Epithelial cell of proximal tubule (primary cell): ENCODE measurements around the gene MFSD1. TPM values are rescaled to one million over a fixed set of nuclear protein-coding genes. Genes with fewer than 3 reads are reported as not detected.

Source experiments
- DNase-seq: peaks from one replicate; pipeline ENCODE4 v3.0.0-alpha.2; 2011; ENCODE audit warnings: low read depth
- H3K4me3 ChIP-seq: 2 replicates; pipeline ENCODE4 v1.5.1; 2011; ENCODE audit warnings: low read depth, mild to moderate bottlenecking, low read length
- total RNA-seq: library from RNA; depleted of rRNA; stranded (reverse); fragments of >200 nt; gene quantifications from 2 replicates; pipeline ENCODE4 v1.2.3, GENCODE V29; 2015
- TF ChIP-seq, protein P1 (sequence below): conservative IDR thresholded peaks from 2 replicates; pipeline ENCODE4 v1.5.1; 2012; ENCODE audit warnings: low read depth, mild to moderate bottlenecking, low read length

The MFSD1 gene
- total RNA-seq, 1 donor from 2014 or later = 27.8 TPM

- DNase-seq = no peak
- TF ChIP-seq, protein P1, sequence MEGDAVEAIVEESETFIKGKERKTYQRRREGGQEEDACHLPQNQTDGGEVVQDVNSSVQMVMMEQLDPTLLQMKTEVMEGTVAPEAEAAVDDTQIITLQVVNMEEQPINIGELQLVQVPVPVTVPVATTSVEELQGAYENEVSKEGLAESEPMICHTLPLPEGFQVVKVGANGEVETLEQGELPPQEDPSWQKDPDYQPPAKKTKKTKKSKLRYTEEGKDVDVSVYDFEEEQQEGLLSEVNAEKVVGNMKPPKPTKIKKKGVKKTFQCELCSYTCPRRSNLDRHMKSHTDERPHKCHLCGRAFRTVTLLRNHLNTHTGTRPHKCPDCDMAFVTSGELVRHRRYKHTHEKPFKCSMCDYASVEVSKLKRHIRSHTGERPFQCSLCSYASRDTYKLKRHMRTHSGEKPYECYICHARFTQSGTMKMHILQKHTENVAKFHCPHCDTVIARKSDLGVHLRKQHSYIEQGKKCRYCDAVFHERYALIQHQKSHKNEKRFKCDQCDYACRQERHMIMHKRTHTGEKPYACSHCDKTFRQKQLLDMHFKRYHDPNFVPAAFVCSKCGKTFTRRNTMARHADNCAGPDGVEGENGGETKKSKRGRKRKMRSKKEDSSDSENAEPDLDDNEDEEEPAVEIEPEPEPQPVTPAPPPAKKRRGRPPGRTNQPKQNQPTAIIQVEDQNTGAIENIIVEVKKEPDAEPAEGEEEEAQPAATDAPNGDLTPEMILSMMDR = no peak
Measured at GRCh38 chr3:158792709-158793108, 9.1 kb upstream of the MFSD1 start.

GRCh38 chr3:158794206-158794605, 7.6 kb upstream of the MFSD1 start:
- H3K4me3 ChIP-seq = no peak overlapping the region
- no peak for DNase-seq
- TF ChIP-seq, protein P1 = no peak

More at GRCh38 chr3:158792709-158793108, 9.1 kb upstream of the MFSD1 start:
- H3K4me3 ChIP-seq = no peak overlapping the region

GRCh38 chr3:158794936-158795518, 6.8 kb upstream of the MFSD1 start:
- TF ChIP-seq, protein P1 = peak; percentile 76
- no peak for DNase-seq
- H3K4me3 ChIP-seq = no peak overlapping the region

GRCh38 chr3:158801201-158801600, 653 bp upstream of the MFSD1 start:
- TF ChIP-seq, protein P1 = no peak
- peak; percentile 22 for DNase-seq
- peak overlapping the region; percentile 84 for H3K4me3 ChIP-seq

- TF ChIP-seq, protein P1 = no peak
- peak overlapping the region; percentile 84 for H3K4me3 ChIP-seq
- no peak for DNase-seq
Measured at GRCh38 chr3:158802409-158803268, 785 bp downstream of the MFSD1 start.

GRCh38 chr3:158804441-158804840, 2.6 kb downstream of the MFSD1 start:
- no peak for DNase-seq
- TF ChIP-seq, protein P1 = no peak
- no peak overlapping the region for H3K4me3 ChIP-seq
